CD14-positive monocyte (primary cell): Measurements from ENCODE around the gene OR5C1. TPM values are rescaled to one million over a fixed set of nuclear protein-coding genes. Genes with fewer than 3 reads are reported as not detected.
A peak's percentile ranks its signal among the peaks of the same experiment; 100 is the strongest.
"Not testable (repeated sequence)": the region's sequence is repeated elsewhere in the genome, so short reads cannot be mapped to it uniquely, and the experiment has no call there.

Experiments used
- DNase-seq, 3 donors: peaks; one replicate each; pipeline ENCODE4 v3.0.0-alpha.2; 2011 to 2022
- H2AFZ ChIP-seq: 2 replicates; pipeline ENCODE4 v1.6.0; 2012; ENCODE audit warnings: mild to moderate bottlenecking, low read depth, low read length, inconsistent platforms; ENCODE audit not compliant: insufficient read depth, poor library complexity, severe bottlenecking
- H3K27ac ChIP-seq, 2 donors: 1 replicate in 1 of 2; 2 replicates in 1 of 2; pipeline ENCODE4 v1.5.1; 2012 to 2013; ENCODE audit warnings: low read length in 2 of 2, control low read depth in 1 of 2, inconsistent platforms in 1 of 2, low read depth in 1 of 2, mild to moderate bottlenecking in 1 of 2
- H3K27me3 ChIP-seq, 2 donors: one replicate each; pipeline versions ENCODE4 v1.6.0 to v1.6.1; 2011 to 2013; ENCODE audit warnings: low read length in 2 of 2; ENCODE audit not compliant: control insufficient read depth in 2 of 2, insufficient read depth in 2 of 2
- H3K36me3 ChIP-seq, 2 donors: replicated peaks in 1 of 2; 1 replicate in 1 of 2; 2 replicates in 1 of 2; pipeline versions ENCODE4 v1.5.1 to v1.6.1; 2012 to 2013; ENCODE audit warnings: low read length in 2 of 2, control low read depth in 1 of 2, inconsistent platforms in 1 of 2, mild to moderate bottlenecking in 1 of 2; ENCODE audit not compliant: insufficient read depth in 2 of 2, control insufficient read depth in 1 of 2
- H3K4me1 ChIP-seq, 2 donors: 1 replicate in 1 of 2; 2 replicates in 1 of 2; pipeline versions ENCODE4 v1.5.1 to v1.6.1; 2012 to 2013; ENCODE audit warnings: low read length in 2 of 2, control low read depth in 1 of 2, inconsistent platforms in 1 of 2, mild to moderate bottlenecking in 1 of 2, moderate library complexity in 1 of 2; ENCODE audit not compliant: insufficient read depth in 2 of 2, control insufficient read depth in 1 of 2
- H3K4me2 ChIP-seq: replicated peaks from 2 replicates; pipeline ENCODE3; 2012; ENCODE audit warnings: low read length, moderate library complexity, mild to moderate bottlenecking; ENCODE audit not compliant: poor library complexity, severe bottlenecking; ENCODE audit errors: extremely low read depth
- H3K4me3 ChIP-seq, 3 experiments: fragments of 200-600 bp in 1 of 3; sonication (generic) in 1 of 3; replicated peaks in 1 of 3; 1 replicate in 2 of 3; 2 replicates in 1 of 3; pipeline ENCODE4 v1.5.1; 2011 to 2013; ENCODE audit warnings: low read length in 3 of 3, mild to moderate bottlenecking in 3 of 3, control low read depth in 2 of 3, low read depth in 2 of 3, inconsistent platforms in 1 of 3, moderate library complexity in 1 of 3
- H3K79me2 ChIP-seq: 2 replicates; pipeline ENCODE4 v1.6.0; 2012; ENCODE audit warnings: mild to moderate bottlenecking, control low read depth, inconsistent platforms, low read length, moderate library complexity; ENCODE audit not compliant: insufficient read depth
- H3K9ac ChIP-seq: 2 replicates; pipeline ENCODE4 v1.6.0; 2017; ENCODE audit warnings: low read length, mild to moderate bottlenecking; ENCODE audit not compliant: insufficient read depth, poor library complexity, severe bottlenecking
- H3K9me3 ChIP-seq, 2 donors: replicated peaks in 1 of 2; 1 replicate in 1 of 2; 2 replicates in 1 of 2; pipeline versions ENCODE4 v1.5.1 to v1.6.1; 2012 to 2013; ENCODE audit warnings: low read length in 2 of 2, control low read depth in 1 of 2; ENCODE audit not compliant: control insufficient read depth in 1 of 2, insufficient read depth in 1 of 2
- H4K20me1 ChIP-seq: 2 replicates; pipeline ENCODE4 v1.6.0; 2012; ENCODE audit warnings: mild to moderate bottlenecking, low read length, control low read depth, moderate library complexity; ENCODE audit not compliant: insufficient read depth
- H3K27ac Mint-ChIP-seq, 7 donors: one replicate each; pipeline ENCODE4 v1.8.0; 2020; ENCODE audit warnings: mild to moderate bottlenecking in 7 of 7, mixed read lengths in 7 of 7, moderate library complexity in 6 of 7, inconsistent platforms in 2 of 7
- H3K27me3 Mint-ChIP-seq, 3 donors: one replicate each; pipeline ENCODE4 v1.8.0; 2021 to 2022; ENCODE audit warnings: low read depth in 3 of 3, mild to moderate bottlenecking in 3 of 3, mixed read lengths in 3 of 3, moderate library complexity in 3 of 3, inconsistent platforms in 1 of 3
- H3K36me3 Mint-ChIP-seq, 2 donors: one replicate each; pipeline ENCODE4 v1.8.0; 2020; ENCODE audit warnings: mixed read lengths in 2 of 2, inconsistent platforms in 1 of 2, mild to moderate bottlenecking in 1 of 2
- H3K4me1 Mint-ChIP-seq: one replicate; pipeline ENCODE4 v1.8.0; 2020; ENCODE audit warnings: mild to moderate bottlenecking, mixed read lengths
- H3K4me3 Mint-ChIP-seq, 2 donors: one replicate each; pipeline ENCODE4 v1.8.0; 2020; ENCODE audit warnings: mild to moderate bottlenecking in 2 of 2, mixed read lengths in 2 of 2, moderate library complexity in 1 of 2
- H3K9me3 Mint-ChIP-seq, 7 donors: one replicate each; pipeline ENCODE4 v1.8.0; 2020 to 2022; ENCODE audit warnings: mixed read lengths in 7 of 7, mild to moderate bottlenecking in 6 of 7, moderate library complexity in 6 of 7, inconsistent platforms in 2 of 7
- CTCF ChIP-seq: fragments of 200-600 bp; IDR thresholded peaks from one replicate; pipeline ENCODE4 v1.8.0; 2022; ENCODE audit warnings: antibody characterized with exemption, mild to moderate bottlenecking
- WGBS: methylation state at CpG from one replicate; pipeline ENCODE4 v1.1.5; 2013; ENCODE audit warnings: missing lambda C conversion rate; ENCODE audit not compliant: insufficient coverage; 5-methylcytosine and 5-hydroxymethylcytosine counted together
- intact Hi-C, 2 donors: fragments of 100-400 bp; cut with micrococcal nuclease; formaldehyde crosslinking; loops; one replicate each; pipeline versions ENCODE4 v1.15.0 to v1.15.1; 2023
- polyA plus RNA-seq, 3 donors: library from polyadenylated mRNA; depleted of rRNA in 1 of 3; unstranded in 2 of 3; stranded (reverse) in 1 of 3; fragments of 300-500 nt in 2 of 3; fragments of >200 nt in 1 of 3; fragmentation: Illumina TruSeq in 2 of 3; gene quantifications; 1 replicate in 2 of 3; 2 replicates in 1 of 3; pipeline ENCODE4 v1.2.3, GENCODE V29; 2012 to 2021

OR5C1 gene
- polyA plus RNA-seq, 3 donors = not detected

- H3K4me3 ChIP-seq = no peak overlapping the region
- H3K79me2 ChIP-seq = peaks cover 57% of the 10 kb centered on the region
- H3K4me3 Mint-ChIP-seq = no peak overlapping the region
- 100% methylated on average over 1 of the region's 4 CpGs for WGBS
- no peak overlapping the region for H3K4me2 ChIP-seq
- intact Hi-C loops = loop anchor here in 1 of 2 donors (10.0 kb wide), 1 partner anchor 558 kb away; the partner anchor contains the start of genes MRRF and RBM18
- H2AFZ ChIP-seq = no peak overlapping the region
- H3K4me1 ChIP-seq = peaks cover 26 to 27% of the 10 kb centered on the region in 2 donors
- H3K9me3 Mint-ChIP-seq = no peaks in the 10 kb centered on the region
- H3K27ac ChIP-seq = no peak overlapping the region
- H3K27ac Mint-ChIP-seq = peak overlapping the region in 2 of 7 donors; percentile 1 to 69
- H3K9ac ChIP-seq = no peak overlapping the region
- H3K36me3 Mint-ChIP-seq = peaks cover 40 to 58% of the 10 kb centered on the region in 2 donors
- H3K27me3 Mint-ChIP-seq = peaks cover 0 to 2% (median 0%) of the 10 kb centered on the region in 3 donors
- H4K20me1 ChIP-seq = peaks cover 43% of the 10 kb centered on the region
- no peaks in the 10 kb centered on the region for H3K27me3 ChIP-seq
- no peak for DNase-seq
- TF ChIP-seq CTCF = no peak
- H3K4me1 Mint-ChIP-seq = peaks cover 32% of the 10 kb centered on the region
- peaks cover 49 to 73% of the 10 kb centered on the region in 2 donors for H3K36me3 ChIP-seq
- H3K9me3 ChIP-seq = no peaks in the 10 kb centered on the region
Observed at GRCh38 chr9:122822938-122823337, 34.2 kb downstream of the OR5C1 start.

- Histone ChIP-seq H3K4me1 (peaks cover 13 to 15% of the 10 kb centered on the region in 2 donors), H3K27me3 (no peaks in the 10 kb centered on the region), H3K4me3 (peak overlapping the region; percentile 87 to 95 (median 91)), H3K4me2 (peak overlapping the region; percentile 92), H4K20me1 (peaks cover 26% of the 10 kb centered on the region), H3K27ac (peak overlapping the region; percentile 87), H2AFZ (peak overlapping the region; percentile 82), H3K36me3 (peaks cover 21 to 40% of the 10 kb centered on the region in 2 donors), H3K79me2 (peaks cover 48% of the 10 kb centered on the region), H3K9me3 (no peaks in the 10 kb centered on the region), H3K9ac (peak overlapping the region; percentile 85)
- H3K27ac Mint-ChIP-seq = peak overlapping the region; percentile 88 to 97 (median 93)
- 0% methylated on average over 6 of the region's 8 CpGs for WGBS
- peaks cover 20 to 26% of the 10 kb centered on the region in 2 donors for H3K36me3 Mint-ChIP-seq
- H3K9me3 Mint-ChIP-seq = peaks cover 0 to 2% (median 0%) of the 10 kb centered on the region in 7 donors
- DNase-seq = no peak
- intact Hi-C loops = loop anchor here in 1 of 2 donors (10.0 kb wide), 1 partner anchor 563 kb away; the partner anchor contains the start of genes MRRF and RBM18
- H3K27me3 Mint-ChIP-seq = peaks cover 0 to 4% (median 4%) of the 10 kb centered on the region in 3 donors
- peaks cover 19% of the 10 kb centered on the region for H3K4me1 Mint-ChIP-seq
- no peak for TF ChIP-seq CTCF
- H3K4me3 Mint-ChIP-seq = peak overlapping the region; percentile 94 to 98
Observed at GRCh38 chr9:122827761-122828093, 39.0 kb downstream of the OR5C1 start.

GRCh38 chr9:122828965-122829284, 40.2 kb downstream of the OR5C1 start:
- H3K9me3 Mint-ChIP-seq, H3K27me3 Mint-ChIP-seq, DNase-seq, H3K9me3 ChIP-seq, H3K27me3 ChIP-seq: not testable (repeated sequence)
- Histone ChIP-seq H3K79me2 (peaks cover 40% of the 10 kb centered on the region), H2AFZ (peak overlapping the region; percentile 82), H3K36me3 (peaks cover 13 to 28% of the 10 kb centered on the region in 2 donors), H3K9ac (peak overlapping the region; percentile 85), H4K20me1 (peaks cover 16% of the 10 kb centered on the region), H3K27ac (peak overlapping the region; percentile 87), H3K4me3 (peak overlapping the region; percentile 87 to 95 (median 91)), H3K4me2 (peak overlapping the region; percentile 92), H3K4me1 (peaks cover 13 to 15% of the 10 kb centered on the region in 2 donors)
- intact Hi-C loops = loop anchor here in 1 of 2 donors (10.0 kb wide), 1 partner anchor 564 kb away; the partner anchor contains the start of genes MRRF and RBM18
- H3K4me3 Mint-ChIP-seq = peak overlapping the region; percentile 94 to 98
- 51% methylated on average over 10 of the region's 18 CpGs for WGBS
- H3K36me3 Mint-ChIP-seq = peaks cover 12 to 21% of the 10 kb centered on the region in 2 donors
- H3K4me1 Mint-ChIP-seq = peaks cover 17% of the 10 kb centered on the region
- peak overlapping the region; percentile 88 to 97 (median 93) for H3K27ac Mint-ChIP-seq
